HG03565 (cell line): ENCODE data around the gene MARVELD1.
"Not testable (repeated sequence)": the region's sequence is repeated elsewhere in the genome, so short reads cannot be mapped to it uniquely, and the experiment has no call there.

Experiments
- ATAC-seq: cut with Tn5 transposase; IDR thresholded peaks from one replicate; pipeline ENCODE4 v1.9.1; 2021; ENCODE audit warnings: mild to moderate bottlenecking, moderate library complexity; ENCODE audit not compliant: unreplicated experiment

MARVELD1 gene

DNA sequence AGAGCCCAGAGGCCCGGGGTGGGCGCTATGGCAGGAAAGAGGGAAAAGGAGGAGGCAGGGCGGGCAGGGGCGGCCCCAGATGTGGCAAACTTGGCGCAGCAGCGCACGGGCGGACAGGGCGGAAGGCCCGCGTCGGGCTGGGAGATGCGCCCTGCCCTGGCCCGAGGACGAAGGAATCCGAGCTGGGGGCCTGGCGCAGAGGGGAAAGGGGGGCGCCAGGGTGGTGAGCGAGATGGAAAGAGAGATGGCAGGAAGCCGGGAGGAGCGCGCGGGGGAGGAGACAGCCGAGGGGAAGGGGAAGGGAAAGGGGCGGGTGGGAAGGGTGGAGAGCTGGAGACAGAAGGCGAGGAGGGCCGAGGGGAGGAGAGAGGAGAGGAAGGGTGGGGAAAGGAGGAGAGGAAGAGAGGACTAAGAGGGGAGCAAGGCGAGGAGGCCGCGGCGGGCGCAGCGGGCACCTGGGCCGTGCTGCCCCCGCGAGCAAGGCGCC, at the start of gene MARVELD1:
Gene MARVELD1 (plus strand): TSS at position 392 of the 487 bp plus-strand sequence. CDS start 147 bp downstream, outside the sequence.
- ATAC-seq: no peak

DNA sequence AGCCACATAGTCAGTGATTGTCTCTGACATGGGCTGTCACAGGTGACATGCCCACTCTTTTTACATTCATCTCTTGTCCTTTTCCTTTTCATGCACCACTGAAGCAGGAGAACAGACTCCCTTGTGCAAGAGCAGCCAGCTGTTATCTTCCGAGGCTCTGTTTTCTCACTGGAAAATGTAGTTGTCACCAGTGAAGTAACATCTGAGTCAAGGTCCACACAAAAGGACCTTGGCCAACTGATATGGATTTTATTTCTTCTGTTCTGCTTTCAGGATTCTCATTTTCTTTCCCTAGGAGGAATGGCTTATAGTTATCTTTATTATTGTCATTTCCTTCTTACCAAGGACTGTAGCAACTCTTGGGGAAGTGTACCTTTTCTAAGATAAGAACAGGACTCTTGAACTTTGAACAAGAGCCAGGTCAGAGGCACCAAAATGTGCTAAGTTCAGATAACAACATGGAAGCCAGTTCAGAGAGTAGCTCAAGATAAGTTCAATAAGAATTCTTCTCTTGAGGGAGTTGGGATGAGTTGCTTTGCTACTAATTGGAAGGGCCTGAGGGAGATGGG, 49.2 kb upstream of the MARVELD1 start:
- no peak for ATAC-seq

DNA sequence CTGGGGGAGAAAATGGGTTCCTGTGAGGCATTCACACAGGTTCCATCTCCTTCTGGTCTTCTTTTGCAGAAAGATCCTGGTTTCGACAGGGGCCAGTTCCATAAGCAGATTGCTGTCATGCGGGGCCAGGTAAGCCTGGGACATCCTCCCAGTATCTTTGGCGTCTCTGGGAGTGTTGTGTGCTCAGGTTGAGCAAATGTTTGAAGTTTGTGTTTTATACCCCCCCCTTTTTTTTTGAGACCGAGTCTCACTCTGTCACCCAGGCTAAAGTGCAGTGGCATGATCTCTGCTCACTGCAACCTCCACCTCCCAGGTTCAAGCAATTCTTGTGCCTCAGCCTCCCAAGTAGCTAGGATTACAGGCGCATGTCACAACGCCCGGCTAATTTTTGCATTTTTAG, 46.5 kb upstream of the MARVELD1 start:
- no peak for ATAC-seq

DNA sequence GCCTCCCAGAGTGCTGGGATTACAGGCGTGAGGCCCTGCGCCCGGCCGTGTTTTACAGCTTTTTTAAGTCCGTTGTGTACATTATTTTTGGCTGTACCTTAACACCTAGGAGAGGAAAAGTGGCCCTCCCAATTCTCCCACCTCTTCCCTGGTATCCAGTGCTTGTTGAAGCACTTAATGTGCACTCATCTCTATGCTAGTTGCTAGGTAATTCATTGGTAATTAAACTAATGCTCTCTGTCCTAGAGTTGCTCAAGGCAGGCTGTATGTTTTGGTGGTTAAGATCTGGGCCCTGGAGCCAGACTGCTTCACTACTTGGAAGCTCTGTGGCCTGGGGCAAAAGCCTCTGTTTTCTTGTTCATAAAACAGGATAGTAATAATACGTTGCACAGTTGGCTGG, 46.1 kb upstream of the MARVELD1 start:
- no peak for ATAC-seq

DNA sequence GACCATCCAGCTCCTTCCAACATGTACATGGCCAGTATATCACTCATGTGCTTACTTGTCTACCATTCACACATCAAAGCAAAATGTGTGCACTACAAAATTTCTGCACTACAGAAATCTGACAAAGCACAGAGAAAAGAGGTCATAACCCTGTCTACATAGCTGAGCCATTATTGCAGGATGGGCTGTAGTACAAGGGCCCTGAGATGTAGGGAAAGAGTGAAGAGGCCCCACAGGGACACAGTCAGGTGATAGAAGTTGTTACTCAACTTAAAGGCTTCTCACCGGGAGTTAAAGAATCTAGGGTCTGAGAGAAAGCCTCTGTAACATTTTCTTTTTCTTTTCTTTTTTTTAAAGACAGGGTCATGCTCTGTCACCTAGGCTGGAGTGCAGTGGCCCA, 44.0 kb upstream of the MARVELD1 start:
- ATAC-seq: no peak

- no peak for ATAC-seq
These were observed 39.6 kb upstream of the MARVELD1 start for GRCh38 chr10:97673736-97674525.

DNA sequence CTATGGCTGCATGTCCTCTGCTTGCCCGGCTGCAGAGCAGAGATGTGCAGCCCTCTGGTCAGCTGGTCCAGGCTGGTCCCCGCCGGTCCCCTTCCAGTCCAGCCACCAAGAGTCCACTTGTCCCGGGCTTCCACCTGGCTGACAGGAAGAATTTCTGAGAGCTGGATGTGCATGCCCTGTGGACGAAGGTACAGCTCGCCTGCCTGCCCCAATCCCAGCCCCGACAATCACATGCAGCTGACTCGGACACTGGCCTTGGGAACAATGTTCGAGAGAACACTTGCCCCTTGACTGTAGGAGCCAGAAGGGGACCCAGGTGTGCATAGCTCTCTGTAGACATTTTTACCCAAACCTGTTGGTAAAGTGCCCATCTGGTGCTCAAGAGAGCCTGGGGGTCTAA, 38.3 kb upstream of the MARVELD1 start:
- ATAC-seq: no peak

- ATAC-seq: peak; percentile 46
These were observed 36.6 kb upstream of the MARVELD1 start for GRCh38 chr10:97676770-97677581.

DNA sequence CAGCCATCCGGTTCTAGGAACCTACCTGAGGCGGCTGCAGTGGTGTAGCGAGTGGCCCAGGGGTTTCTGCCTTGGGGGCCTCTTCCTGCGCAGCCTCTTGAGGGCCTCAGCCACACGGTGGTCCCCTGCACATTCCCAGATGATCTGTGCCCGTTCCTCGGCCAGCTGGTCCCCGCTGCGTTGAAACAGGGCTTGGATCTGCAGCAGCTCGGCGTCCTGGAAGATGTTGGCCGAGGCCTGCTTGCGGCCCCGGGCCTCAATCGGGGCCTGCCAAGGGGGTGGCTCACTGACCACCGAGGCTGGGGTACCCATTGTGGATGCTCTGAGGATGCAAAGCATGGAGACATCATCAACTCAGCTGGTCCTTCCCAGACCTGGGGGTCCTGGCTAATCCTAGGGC, 33.9 kb upstream of the MARVELD1 start:
- no peak for ATAC-seq

DNA sequence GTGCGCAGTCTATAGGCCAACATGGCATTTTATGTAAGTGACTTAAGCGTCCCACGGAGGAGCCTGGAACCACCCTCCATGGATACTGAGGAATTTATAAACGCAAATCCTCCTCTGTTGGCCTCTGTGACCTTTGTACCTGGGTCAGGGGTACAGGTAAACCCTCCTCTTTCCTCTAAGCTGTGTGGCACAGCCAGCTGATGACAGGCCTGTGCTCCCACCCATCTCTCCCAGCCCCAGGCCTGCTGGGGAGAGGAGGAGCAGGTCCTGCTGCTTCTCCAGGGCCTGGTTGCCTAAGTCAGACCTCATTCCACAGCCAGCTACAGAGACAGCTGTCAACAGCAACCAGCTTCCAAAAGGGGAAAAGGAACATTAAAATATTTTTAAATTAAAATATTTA, 31.5 kb upstream of the MARVELD1 start:
- ATAC-seq: no peak

DNA sequence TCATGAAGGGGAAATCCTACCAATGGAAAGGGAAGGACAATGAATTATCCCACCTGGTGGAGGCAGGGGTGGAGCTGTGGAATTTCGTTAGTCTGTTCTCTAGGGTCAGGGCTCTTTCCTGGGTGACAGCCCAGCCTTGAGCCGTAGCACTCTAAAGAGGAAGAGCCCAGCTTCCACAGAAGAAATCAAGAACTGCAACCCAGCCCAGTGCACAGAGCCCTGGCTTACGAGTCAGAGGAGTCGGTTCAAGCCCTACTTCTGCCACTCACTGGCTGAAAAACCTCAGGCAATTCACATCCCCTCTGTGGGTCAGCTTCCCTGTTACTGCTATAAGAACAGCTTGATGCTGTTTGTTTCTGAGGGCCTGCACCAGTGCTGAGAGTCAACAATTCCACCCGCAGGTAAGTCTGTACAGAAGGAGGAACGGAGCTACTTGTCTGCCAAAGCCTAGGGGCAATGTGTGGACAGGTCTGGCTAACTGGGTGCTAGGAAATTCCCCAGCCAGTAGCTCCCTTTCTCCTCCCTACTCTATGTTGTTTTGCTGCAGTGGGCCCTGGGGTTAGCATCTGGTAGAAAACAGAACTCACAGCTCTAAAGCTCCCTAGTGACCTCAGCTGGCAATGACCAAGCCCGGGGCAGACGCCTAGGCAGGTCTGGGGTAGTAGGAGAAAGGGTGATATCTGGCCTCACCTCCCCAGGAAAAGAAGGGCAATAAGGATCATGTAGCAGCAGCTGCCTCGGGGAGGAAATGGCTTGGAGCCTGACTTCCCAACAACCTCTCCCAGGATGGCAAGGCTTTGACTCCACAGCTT, 29.8 kb upstream of the MARVELD1 start:
- no peak for ATAC-seq

- ATAC-seq: not testable (repeated sequence)
These were observed 29.2 kb upstream of the MARVELD1 start for GRCh38 chr10:97684368-97684713.

- ATAC-seq: no peak
These were observed 28.6 kb upstream of the MARVELD1 start for GRCh38 chr10:97684866-97685394.

- ATAC-seq: no peak
These were observed 28.1 kb upstream of the MARVELD1 start for GRCh38 chr10:97685395-97685958.

GRCh38 chr10:97686301-97686961, 27.1 kb upstream of the MARVELD1 start:
- ATAC-seq: no peak

GRCh38 chr10:97686962-97687784, 26.4 kb upstream of the MARVELD1 start, which contains the start of gene AVPI1:
AVPI1 (minus strand) TSS chr10:97687241; CDS start chr10:97679905, 7,336 bp downstream.
- ATAC-seq: peak; percentile 85

DNA sequence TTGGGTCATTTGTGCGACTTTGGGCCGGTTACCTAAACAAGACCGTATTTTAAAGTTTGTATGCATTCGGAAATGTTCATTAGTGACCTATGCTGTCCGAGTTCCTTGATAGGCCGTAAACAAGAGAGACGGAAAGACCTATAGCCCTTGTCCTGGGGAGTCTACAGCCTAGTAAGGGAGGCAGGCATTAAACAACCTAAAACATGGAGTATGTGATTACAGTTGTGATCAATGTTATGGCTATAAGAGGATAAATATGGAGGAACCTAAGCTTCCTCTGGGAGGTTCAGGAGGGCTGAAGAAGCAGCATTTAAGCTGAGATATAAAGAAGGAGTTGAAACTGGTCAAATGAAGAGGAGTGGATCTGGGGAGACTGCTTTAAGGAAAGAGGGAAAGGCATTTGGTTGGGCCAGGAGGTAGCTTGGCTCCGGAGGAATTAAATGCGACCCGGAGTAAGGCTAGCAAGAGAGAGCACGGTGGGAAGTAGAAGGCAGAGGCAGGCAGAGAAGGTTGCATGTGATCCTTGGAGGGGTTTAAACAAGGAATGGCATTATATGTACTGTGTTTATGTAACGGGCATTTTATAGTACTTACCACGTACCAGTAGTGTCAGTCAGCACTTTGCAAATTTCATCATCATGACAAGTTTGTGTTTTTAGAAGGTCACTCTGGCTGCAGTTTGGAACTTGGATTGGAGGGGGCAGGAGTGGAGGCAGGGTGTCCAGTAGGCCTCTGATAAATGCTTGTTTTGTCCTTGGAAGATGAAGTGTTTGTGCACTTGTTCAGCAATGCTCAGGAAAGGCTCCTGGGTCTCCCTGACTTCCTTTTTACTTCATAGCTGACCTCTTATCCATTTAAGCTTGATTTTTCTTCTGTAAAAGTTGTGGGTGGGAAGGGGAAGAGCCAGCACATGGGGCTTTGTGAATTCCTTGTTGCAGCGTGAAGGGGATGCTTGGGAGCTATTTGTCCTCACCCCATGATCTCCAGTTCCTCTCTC, 25.4 kb upstream of the MARVELD1 start:
- ATAC-seq: no peak
